ENCODE data around the gene RBM34.

Gene RBM34

DNA sequence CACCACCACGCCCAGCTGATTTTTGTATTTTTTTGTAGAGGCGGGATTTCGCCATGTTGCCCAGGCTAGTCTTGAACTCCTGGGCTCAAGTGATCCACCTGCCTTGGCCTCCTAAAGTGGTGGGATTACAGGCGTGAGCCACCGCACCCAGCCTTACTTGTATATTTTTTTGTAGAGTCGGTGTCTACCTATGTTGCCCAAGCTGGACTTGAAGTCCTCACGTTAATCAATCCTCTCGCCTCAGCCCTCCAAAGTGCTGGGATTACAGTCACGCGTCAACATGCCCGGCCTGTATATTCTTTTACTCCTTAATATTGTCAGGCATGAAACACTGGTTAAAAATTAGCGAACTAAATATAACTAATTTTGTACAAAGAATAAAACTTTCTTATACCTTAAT lies 26.9 kb downstream of the RBM34 start:
- WGBS, 2 experiments = 95 to 97% methylated on average over 11 of the region's 12 CpGs
- H3K4me1 ChIP-seq (ENCODE audit: control insufficient read depth, insufficient read depth, low read length) = no peaks in the 10 kb centered on the region
- H3K27me3 ChIP-seq (ENCODE audit: control insufficient read depth, insufficient read depth, low read length, poor library complexity, severe bottlenecking) = no peaks in the 10 kb centered on the region
- H3K27ac ChIP-seq (ENCODE audit: insufficient read depth, low read depth, low read length, poor library complexity, severe bottlenecking) = no peak overlapping the region
- peaks cover 20% of the 10 kb centered on the region for H3K36me3 ChIP-seq (ENCODE audit: control insufficient read depth, insufficient read depth, low read length)
- no peaks in the 10 kb centered on the region for H3K9me3 ChIP-seq (ENCODE audit: control insufficient read depth, low read length)
- no peak overlapping the region for H3K4me3 ChIP-seq (ENCODE audit: insufficient read depth, low read depth, low read length)

GRCh38 chr1:235133086-235133485 lies 28.0 kb downstream of the RBM34 start:
- Histone ChIP-seq H3K4me1 (ENCODE audit: control insufficient read depth, insufficient read depth, low read length) (no peaks in the 10 kb centered on the region), H3K27ac (ENCODE audit: insufficient read depth, low read depth, low read length, poor library complexity, severe bottlenecking) (no peak overlapping the region), H3K9me3 (ENCODE audit: control insufficient read depth, low read length) (no peaks in the 10 kb centered on the region), H3K4me3 (ENCODE audit: insufficient read depth, low read depth, low read length) (no peak overlapping the region), H3K27me3 (ENCODE audit: control insufficient read depth, insufficient read depth, low read length, poor library complexity, severe bottlenecking) (no peaks in the 10 kb centered on the region), H3K36me3 (ENCODE audit: control insufficient read depth, insufficient read depth, low read length) (peaks cover 20% of the 10 kb centered on the region)
- WGBS, 2 experiments = 94 to 96% methylated on average over 3 of the region's 3 CpGs

DNA sequence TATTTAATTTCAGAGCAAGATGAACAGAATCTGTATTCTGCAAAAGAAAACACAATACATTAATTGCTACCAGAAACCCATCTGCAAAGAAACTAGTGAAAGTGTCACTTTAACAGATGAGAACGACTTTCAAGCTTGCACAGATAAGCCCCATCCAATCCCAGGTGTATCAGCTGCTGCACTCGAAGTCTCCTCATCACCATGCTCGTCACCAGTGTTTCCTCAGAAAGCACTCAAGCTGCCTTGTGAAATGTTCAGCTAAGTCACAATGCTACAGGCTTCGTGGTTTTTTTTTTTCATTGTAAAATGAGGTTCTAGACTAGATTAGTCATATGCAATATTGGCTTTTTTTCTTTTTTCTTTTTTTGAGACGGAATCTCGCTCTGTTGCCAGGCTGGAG lies 29.1 kb downstream of the RBM34 start:
- 94 to 96% methylated on average over 6 of the region's 6 CpGs for WGBS, 2 experiments

GRCh38 chr1:235130766-235131270 lies 30.2 kb downstream of the RBM34 start:
- 94 to 95% methylated on average over 7 of the region's 7 CpGs for WGBS, 2 experiments
- H3K27ac ChIP-seq (ENCODE audit: insufficient read depth, low read depth, low read length, poor library complexity, severe bottlenecking) = no peak overlapping the region
- H3K36me3 ChIP-seq (ENCODE audit: control insufficient read depth, insufficient read depth, low read length) = peaks cover 8% of the 10 kb centered on the region
- H3K9me3 ChIP-seq (ENCODE audit: control insufficient read depth, low read length) = no peaks in the 10 kb centered on the region
- no peak overlapping the region for H3K4me3 ChIP-seq (ENCODE audit: insufficient read depth, low read depth, low read length)
- H3K4me1 ChIP-seq (ENCODE audit: control insufficient read depth, insufficient read depth, low read length) = no peaks in the 10 kb centered on the region
- no peaks in the 10 kb centered on the region for H3K27me3 ChIP-seq (ENCODE audit: control insufficient read depth, insufficient read depth, low read length, poor library complexity, severe bottlenecking)

More for the DNA sequence above, 29.1 kb downstream of the RBM34 start:
- peaks cover 20% of the 10 kb centered on the region for H3K36me3 ChIP-seq (ENCODE audit: control insufficient read depth, insufficient read depth, low read length)
- H3K27ac ChIP-seq (ENCODE audit: insufficient read depth, low read depth, low read length, poor library complexity, severe bottlenecking) = no peak overlapping the region
- no peaks in the 10 kb centered on the region for H3K27me3 ChIP-seq (ENCODE audit: control insufficient read depth, insufficient read depth, low read length, poor library complexity, severe bottlenecking)
- no peaks in the 10 kb centered on the region for H3K9me3 ChIP-seq (ENCODE audit: control insufficient read depth, low read length)
- no peak overlapping the region for H3K4me3 ChIP-seq (ENCODE audit: insufficient read depth, low read depth, low read length)
- no peaks in the 10 kb centered on the region for H3K4me1 ChIP-seq (ENCODE audit: control insufficient read depth, insufficient read depth, low read length)

DNA sequence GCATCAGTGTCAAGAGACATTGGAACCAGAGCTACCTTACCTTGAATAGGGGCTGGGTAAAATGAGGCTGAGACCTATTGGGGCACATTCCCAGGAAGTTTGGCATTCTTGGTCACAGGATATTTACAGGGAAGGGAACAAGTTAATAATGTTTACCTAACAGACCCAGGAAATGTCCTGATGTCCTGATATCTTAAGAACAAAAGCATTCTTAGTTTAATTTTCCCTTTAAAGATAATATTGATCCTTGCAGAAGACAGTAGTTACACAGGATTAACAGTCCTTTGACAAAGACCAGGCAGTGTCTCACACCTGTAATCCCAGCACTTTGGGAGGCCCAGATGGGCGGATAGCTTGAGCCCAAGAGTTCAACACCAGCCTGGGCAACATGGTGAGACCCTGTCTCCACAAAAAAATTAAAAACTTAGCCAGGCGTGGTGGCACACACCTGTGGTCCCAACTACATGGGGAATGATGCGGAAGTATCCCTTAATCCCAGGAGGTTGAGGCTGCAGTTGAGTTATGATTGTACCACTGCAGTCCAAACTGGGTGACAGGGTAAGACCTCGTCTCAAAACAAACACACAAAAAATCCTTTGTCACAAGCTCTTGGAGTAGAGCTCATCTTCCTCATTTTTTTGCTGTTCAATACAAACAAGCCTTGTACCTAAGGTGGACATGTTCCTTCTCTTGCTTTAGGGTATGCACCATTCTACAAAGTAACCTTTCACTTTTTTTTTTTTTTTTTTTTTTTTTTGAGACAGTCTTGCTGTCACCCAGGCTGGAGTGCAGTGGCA lies 31.1 kb downstream of the RBM34 start:
- Histone ChIP-seq H3K27me3 (ENCODE audit: control insufficient read depth, insufficient read depth, low read length, poor library complexity, severe bottlenecking) (no peaks in the 10 kb centered on the region), H3K36me3 (ENCODE audit: control insufficient read depth, insufficient read depth, low read length) (peaks cover 4% of the 10 kb centered on the region), H3K4me1 (ENCODE audit: control insufficient read depth, insufficient read depth, low read length) (no peaks in the 10 kb centered on the region), H3K9me3 (ENCODE audit: control insufficient read depth, low read length) (no peaks in the 10 kb centered on the region), H3K4me3 (ENCODE audit: insufficient read depth, low read depth, low read length) (no peak overlapping the region), H3K27ac (ENCODE audit: insufficient read depth, low read depth, low read length, poor library complexity, severe bottlenecking) (no peak overlapping the region)
- WGBS, 2 experiments = 95 to 97% methylated on average over 4 of the region's 4 CpGs

DNA sequence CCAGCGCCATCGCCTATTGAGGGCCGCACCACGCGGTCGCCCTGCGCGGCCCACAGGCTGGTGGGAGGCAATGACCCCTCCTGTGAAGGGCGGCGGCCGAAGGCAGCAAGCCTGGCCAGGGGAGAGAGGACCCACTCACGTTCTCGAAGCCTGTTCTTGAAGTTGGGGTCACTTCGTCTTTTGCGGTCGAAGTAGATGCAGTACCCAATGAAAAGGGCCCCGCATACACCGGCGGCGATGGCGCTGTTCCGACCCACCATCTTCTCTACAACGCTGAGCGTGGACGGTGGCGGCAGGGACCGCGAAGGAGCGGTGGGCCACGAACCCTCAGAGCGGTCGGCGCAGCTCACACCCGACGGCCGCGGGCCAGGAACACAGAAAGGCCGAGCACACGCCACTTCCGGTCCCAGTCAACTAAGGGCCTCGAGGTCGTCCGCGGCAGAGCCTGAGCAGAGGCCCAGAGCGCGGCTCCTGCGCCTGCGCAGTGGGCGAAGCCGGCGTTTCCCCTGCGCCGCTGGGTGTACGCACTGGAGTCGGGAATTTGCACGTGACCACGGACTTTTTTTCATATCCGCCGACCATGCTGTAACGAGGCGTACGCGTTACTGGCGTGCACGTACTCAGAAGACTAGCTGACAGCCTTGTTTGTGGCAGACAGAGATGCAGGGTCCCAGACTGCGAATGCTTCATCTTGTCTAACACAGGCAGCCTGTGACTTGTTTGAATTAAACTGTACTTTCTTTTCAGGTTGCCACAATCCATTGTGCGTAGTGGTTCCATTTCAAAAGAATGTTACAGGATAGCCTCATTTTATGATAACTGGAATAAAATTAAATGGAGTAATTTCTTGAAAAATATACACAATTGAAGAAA lies 32.4 kb downstream of the RBM34 start, which contains the start of gene TOMM20:
TSS of gene TOMM20 (minus strand) at position 382 of the 873 bp plus-strand sequence. CDS start at position 260, 122 bp downstream.
- Histone ChIP-seq H3K4me3 (ENCODE audit: insufficient read depth, low read depth, low read length) (peak within 1 kb of the TSS; percentile 100), H3K4me1 (ENCODE audit: control insufficient read depth, insufficient read depth, low read length) (no peaks in the 10 kb centered on the region), H3K27me3 (ENCODE audit: control insufficient read depth, insufficient read depth, low read length, poor library complexity, severe bottlenecking) (no peaks in the 10 kb centered on the region), H3K27ac (ENCODE audit: insufficient read depth, low read depth, low read length, poor library complexity, severe bottlenecking) (peak within 1 kb of the TSS; percentile 95), H3K9me3 (ENCODE audit: control insufficient read depth, low read length) (no peaks in the 10 kb centered on the region), H3K36me3 (ENCODE audit: control insufficient read depth, insufficient read depth, low read length) (peaks cover 4% of the 10 kb centered on the region)
- 2% methylated on average over 67 of the region's 67 CpGs for WGBS, 2 experiments

DNA sequence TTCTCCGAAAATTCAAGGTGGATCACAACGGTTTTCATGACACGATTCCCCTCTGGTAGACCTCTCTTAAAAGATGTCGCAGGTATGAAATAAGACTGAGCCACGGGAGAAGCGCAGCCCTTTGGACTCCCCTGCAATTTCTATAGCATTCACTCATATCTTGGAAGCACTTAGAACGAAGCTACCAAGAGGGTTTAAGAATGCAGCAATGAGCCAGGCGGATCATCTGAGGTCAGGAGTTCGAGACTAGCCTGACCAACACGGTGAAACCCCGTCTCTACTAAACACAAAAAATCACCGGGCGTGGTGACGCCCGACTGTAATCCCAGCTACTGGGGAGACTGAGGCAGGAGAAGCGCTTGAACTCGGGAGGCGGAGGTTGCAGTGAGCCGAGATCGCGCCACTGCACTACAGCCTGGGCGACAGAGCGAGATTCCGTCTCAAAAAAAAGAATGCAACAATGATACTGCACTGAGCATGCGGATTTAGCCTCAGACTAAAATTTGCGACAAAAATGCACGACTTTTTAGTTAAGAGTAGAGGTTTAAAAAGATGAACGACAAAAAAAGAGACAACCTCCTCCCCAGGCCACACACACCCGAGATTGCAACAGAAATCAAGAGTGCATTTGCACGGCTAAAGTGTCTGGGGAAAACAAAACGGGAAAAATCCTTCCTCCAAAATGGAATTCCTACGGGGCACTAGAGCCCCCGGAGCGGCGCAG lies 33.2 kb downstream of the RBM34 start:
- peak overlapping the region; percentile 95 for H3K27ac ChIP-seq (ENCODE audit: insufficient read depth, low read depth, low read length, poor library complexity, severe bottlenecking)
- no peaks in the 10 kb centered on the region for H3K9me3 ChIP-seq (ENCODE audit: control insufficient read depth, low read length)
- peaks cover 4% of the 10 kb centered on the region for H3K36me3 ChIP-seq (ENCODE audit: control insufficient read depth, insufficient read depth, low read length)
- 2% methylated on average over 35 of the region's 35 CpGs for WGBS, 2 experiments
- H3K4me1 ChIP-seq (ENCODE audit: control insufficient read depth, insufficient read depth, low read length) = no peaks in the 10 kb centered on the region
- no peaks in the 10 kb centered on the region for H3K27me3 ChIP-seq (ENCODE audit: control insufficient read depth, insufficient read depth, low read length, poor library complexity, severe bottlenecking)
- H3K4me3 ChIP-seq (ENCODE audit: insufficient read depth, low read depth, low read length) = peak overlapping the region; percentile 100

- Histone ChIP-seq H3K4me3 (ENCODE audit: insufficient read depth, low read depth, low read length) (peak overlapping the region; percentile 100), H3K27ac (ENCODE audit: insufficient read depth, low read depth, low read length, poor library complexity, severe bottlenecking) (no peak overlapping the region), H3K27me3 (ENCODE audit: control insufficient read depth, insufficient read depth, low read length, poor library complexity, severe bottlenecking) (no peaks in the 10 kb centered on the region), H3K9me3 (ENCODE audit: control insufficient read depth, low read length) (no peaks in the 10 kb centered on the region), H3K4me1 (ENCODE audit: control insufficient read depth, insufficient read depth, low read length) (no peaks in the 10 kb centered on the region), H3K36me3 (ENCODE audit: control insufficient read depth, insufficient read depth, low read length) (peaks cover 4% of the 10 kb centered on the region)
- WGBS, 2 experiments = 39% methylated on average over 4 of the region's 4 CpGs
These were observed 33.8 kb downstream of the RBM34 start for GRCh38 chr1:235127203-235127602.

GRCh38 chr1:235124665-235125064 lies 36.4 kb downstream of the RBM34 start:
- 89 to 100% methylated on average over 1 of the region's 1 CpG for WGBS, 2 experiments
- Histone ChIP-seq H3K4me1 (ENCODE audit: control insufficient read depth, insufficient read depth, low read length) (no peaks in the 10 kb centered on the region), H3K27me3 (ENCODE audit: control insufficient read depth, insufficient read depth, low read length, poor library complexity, severe bottlenecking) (no peaks in the 10 kb centered on the region), H3K36me3 (ENCODE audit: control insufficient read depth, insufficient read depth, low read length) (no peaks in the 10 kb centered on the region), H3K27ac (ENCODE audit: insufficient read depth, low read depth, low read length, poor library complexity, severe bottlenecking) (no peak overlapping the region), H3K4me3 (ENCODE audit: insufficient read depth, low read depth, low read length) (no peak overlapping the region), H3K9me3 (ENCODE audit: control insufficient read depth, low read length) (no peaks in the 10 kb centered on the region)
